ENCODE results near the gene LRTM1.
A peak's percentile ranks its signal among the peaks of the same experiment; 100 is the strongest.

LRTM1 gene

DNA sequence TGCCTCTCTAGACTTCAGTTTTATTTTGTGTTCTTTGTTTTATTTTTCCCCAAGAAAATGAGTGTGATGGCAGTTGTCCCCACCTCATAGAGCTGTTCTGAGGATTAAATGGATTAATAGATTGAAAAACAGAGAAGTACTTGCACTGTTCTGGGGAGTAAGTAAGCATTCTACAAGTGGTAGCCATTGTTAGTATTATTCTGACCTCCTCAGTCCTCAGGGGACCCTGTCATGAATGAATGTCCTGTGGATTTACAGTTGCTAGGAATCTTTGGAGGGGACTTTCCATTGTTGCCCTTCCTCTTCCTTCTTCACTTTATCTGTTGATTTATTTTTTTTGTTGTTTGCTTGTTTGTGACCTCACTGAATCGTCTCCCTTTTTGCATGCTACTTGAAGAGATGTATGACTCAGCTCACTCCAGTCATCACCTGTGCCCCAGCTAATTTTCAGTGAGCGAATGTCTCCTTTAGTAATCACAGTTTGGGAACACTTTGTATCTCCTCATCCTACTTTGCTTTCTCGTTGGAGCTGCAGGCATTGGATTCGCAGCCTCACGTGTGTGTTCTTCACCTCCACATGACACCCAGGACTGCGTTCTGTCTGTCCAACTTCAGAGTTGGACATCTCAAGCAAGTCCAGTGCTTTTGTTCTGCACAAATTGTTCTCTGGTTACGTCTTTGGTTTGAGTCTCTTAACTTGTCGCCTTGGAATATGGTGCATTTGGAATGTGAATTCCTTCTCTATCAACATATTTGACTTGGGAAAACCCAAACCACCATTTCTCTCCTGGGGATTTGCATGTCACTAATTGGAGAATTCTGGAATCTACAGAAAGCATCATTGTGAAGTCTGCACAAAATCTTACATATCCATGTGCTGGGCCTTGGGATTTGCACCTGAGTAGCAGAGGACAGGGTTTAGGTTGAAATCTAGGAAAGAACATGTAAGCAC lies 54.5 kb downstream of the LRTM1 start:
- Mint-ChIP-seq H3K27ac (no peak overlapping the region), H3K4me3 (no peak overlapping the region), H3K4me1 (peaks cover 26% of the 10 kb centered on the region), H3K27me3 (ENCODE audit: low read depth) (peaks cover 42% of the 10 kb centered on the region), H3K36me3 (ENCODE audit: low read depth) (no peaks in the 10 kb centered on the region), H3K9me3 (no peaks in the 10 kb centered on the region)
- TF ChIP-seq, protein P1, sequence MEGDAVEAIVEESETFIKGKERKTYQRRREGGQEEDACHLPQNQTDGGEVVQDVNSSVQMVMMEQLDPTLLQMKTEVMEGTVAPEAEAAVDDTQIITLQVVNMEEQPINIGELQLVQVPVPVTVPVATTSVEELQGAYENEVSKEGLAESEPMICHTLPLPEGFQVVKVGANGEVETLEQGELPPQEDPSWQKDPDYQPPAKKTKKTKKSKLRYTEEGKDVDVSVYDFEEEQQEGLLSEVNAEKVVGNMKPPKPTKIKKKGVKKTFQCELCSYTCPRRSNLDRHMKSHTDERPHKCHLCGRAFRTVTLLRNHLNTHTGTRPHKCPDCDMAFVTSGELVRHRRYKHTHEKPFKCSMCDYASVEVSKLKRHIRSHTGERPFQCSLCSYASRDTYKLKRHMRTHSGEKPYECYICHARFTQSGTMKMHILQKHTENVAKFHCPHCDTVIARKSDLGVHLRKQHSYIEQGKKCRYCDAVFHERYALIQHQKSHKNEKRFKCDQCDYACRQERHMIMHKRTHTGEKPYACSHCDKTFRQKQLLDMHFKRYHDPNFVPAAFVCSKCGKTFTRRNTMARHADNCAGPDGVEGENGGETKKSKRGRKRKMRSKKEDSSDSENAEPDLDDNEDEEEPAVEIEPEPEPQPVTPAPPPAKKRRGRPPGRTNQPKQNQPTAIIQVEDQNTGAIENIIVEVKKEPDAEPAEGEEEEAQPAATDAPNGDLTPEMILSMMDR (IDR thresholded peaks at IDR 0.05; ENCODE audit: unreplicated experiment in 3 of 3), result no peak

DNA sequence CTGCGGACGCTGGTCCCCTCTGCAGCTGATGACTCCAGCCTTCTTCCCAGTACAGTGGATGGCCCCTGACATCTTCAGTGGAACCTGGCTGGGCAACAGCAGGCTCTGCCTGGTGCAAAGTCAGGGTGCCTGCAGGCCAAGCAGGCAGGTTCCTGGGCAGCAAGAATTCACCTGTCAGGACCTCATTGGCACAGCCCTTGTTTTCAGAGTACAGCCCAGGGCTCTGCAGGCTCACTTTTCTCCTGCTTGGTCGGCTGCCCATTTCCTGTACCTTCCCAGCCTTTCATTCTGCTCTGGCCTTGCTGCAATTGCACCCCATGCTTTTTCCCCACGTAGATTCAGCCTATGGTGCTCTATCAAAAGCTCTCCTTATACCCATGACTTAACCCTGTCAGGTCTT lies 56.0 kb downstream of the LRTM1 start:
- H3K4me3 Mint-ChIP-seq, result no peak overlapping the region
- H3K27me3 Mint-ChIP-seq (ENCODE audit: low read depth), result peaks cover 42% of the 10 kb centered on the region
- H3K27ac Mint-ChIP-seq, result no peak overlapping the region
- peaks cover 26% of the 10 kb centered on the region for H3K4me1 Mint-ChIP-seq
- H3K36me3 Mint-ChIP-seq (ENCODE audit: low read depth), result no peaks in the 10 kb centered on the region
- no peaks in the 10 kb centered on the region for H3K9me3 Mint-ChIP-seq
- TF ChIP-seq, protein P1 (IDR thresholded peaks at IDR 0.05; ENCODE audit: unreplicated experiment in 3 of 3), result no peak

DNA sequence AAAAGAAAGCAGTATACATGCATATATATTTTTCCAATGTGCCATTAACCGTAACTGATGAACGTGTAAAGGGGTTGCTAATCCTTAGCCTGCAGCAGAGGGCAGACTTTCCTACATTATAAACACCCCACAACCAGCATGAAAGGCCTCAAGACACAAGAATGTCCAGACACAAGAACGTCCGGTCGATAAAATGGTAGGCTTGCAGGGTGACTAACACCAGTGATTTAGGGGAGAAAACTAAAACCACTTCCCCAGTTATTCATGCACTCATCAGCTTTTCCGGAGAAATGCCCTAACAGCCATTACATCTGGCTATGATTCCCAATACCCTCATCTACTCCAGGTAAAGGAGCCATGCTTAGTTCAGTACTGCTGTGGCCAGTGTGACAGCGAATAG lies 57.4 kb downstream of the LRTM1 start:
- Mint-ChIP-seq H3K27me3 (ENCODE audit: low read depth) (peaks cover 42% of the 10 kb centered on the region), H3K4me3 (no peak overlapping the region), H3K9me3 (no peaks in the 10 kb centered on the region), H3K36me3 (ENCODE audit: low read depth) (no peaks in the 10 kb centered on the region), H3K27ac (no peak overlapping the region), H3K4me1 (peaks cover 21% of the 10 kb centered on the region)
- TF ChIP-seq, protein P1 (IDR thresholded peaks at IDR 0.05; ENCODE audit: unreplicated experiment in 3 of 3), result peak; percentile 59 to 63 (median 60)
